A673 (cell line): ENCODE measurements around the gene PLK3. TPM values are rescaled to one million over a fixed set of nuclear protein-coding genes. Genes with fewer than 3 reads are reported as not detected.

Source experiments
- BruUV-seq: library from RNA; stranded (reverse); fragments of 400-500 nt; replicated peaks from 2 replicates; lab custom pipeline; 2021; lab: Mats Ljungman, UMichigan
- CTCF ChIA-PET: fragments of 300-600 bp; sonication (Branson Sonifier 250); formaldehyde crosslinking; loops from one replicate; lab custom pipeline; 2022; ENCODE audit warnings: antibody characterized with exemption; lab: Charles Lee
- POLR2A ChIA-PET: fragments of 300-600 bp; sonication (Branson Sonifier 250); formaldehyde crosslinking; loops from one replicate; lab custom pipeline; 2022; ENCODE audit warnings: antibody characterized with exemption; ENCODE audit not compliant: low non-redundant PET; lab: Charles Lee
- DNase-seq: peaks from one replicate; pipeline ENCODE4 v3.0.0-alpha.2; 2015; ENCODE audit warnings: low spot score
- H3K27ac ChIP-seq: fragments of 200-600 bp; sonication (generic); 2 replicates; pipeline ENCODE4 v1.5.1; 2016; ENCODE audit warnings: mixed run types, low read depth, mild to moderate bottlenecking, mixed read lengths, antibody characterized with exemption, low read length; ENCODE audit not compliant: poor library complexity, severe bottlenecking
- H3K27me3 ChIP-seq: fragments of 200-600 bp; sonication (generic); replicated peaks from 2 replicates; pipeline ENCODE4 v1.6.1; 2017; ENCODE audit warnings: mixed run types, low read depth, mild to moderate bottlenecking, mixed read lengths, antibody characterized with exemption, low read length; ENCODE audit not compliant: insufficient read depth, poor library complexity
- H3K36me3 ChIP-seq: fragments of 200-600 bp; sonication (generic); 2 replicates; pipeline ENCODE4 v1.6.1; 2016; ENCODE audit warnings: mixed run types, mild to moderate bottlenecking, mixed read lengths, antibody characterized with exemption, low read length; ENCODE audit not compliant: insufficient read depth, poor library complexity, severe bottlenecking
- H3K4me1 ChIP-seq: fragments of 200-600 bp; sonication (generic); 2 replicates; pipeline ENCODE4 v1.6.1; 2017; ENCODE audit warnings: mixed run types, mild to moderate bottlenecking, mixed read lengths, antibody characterized with exemption, low read length; ENCODE audit not compliant: insufficient read depth, poor library complexity, severe bottlenecking
- H3K4me3 ChIP-seq: fragments of 200-600 bp; sonication (generic); 2 replicates; pipeline ENCODE4 v1.5.1; 2016; ENCODE audit warnings: low read depth, mixed run types, mild to moderate bottlenecking, mixed read lengths, low read length; ENCODE audit not compliant: poor library complexity, severe bottlenecking
- H3K9me3 ChIP-seq: fragments of 200-600 bp; sonication (generic); 2 replicates; pipeline ENCODE4 v1.6.1; 2016; ENCODE audit warnings: mixed run types, low read depth, mild to moderate bottlenecking, mixed read lengths, antibody characterized with exemption, low read length; ENCODE audit not compliant: poor library complexity, severe bottlenecking
- CTCF ChIP-seq: fragments of 300-800, 200-600 bp; sonication (generic); conservative IDR thresholded peaks from 2 replicates; pipeline ENCODE4 v1.5.1; 2017; ENCODE audit warnings: low read depth, mild to moderate bottlenecking, antibody characterized with exemption, low read length, moderate library complexity, mixed read lengths
- EZH2 ChIP-seq: fragments of 200-600 bp; sonication (generic); IDR thresholded peaks from 2 replicates; pipeline ENCODE4 v1.6.1; 2017; ENCODE audit warnings: borderline replicate concordance, low read depth, mild to moderate bottlenecking, mixed read lengths, antibody characterized with exemption, low read length; ENCODE audit not compliant: poor library complexity, severe bottlenecking
- intact Hi-C: fragments of 100-400 bp; cut with micrococcal nuclease; formaldehyde crosslinking; loops from one replicate; pipeline ENCODE4 v1.10.0; 2022; ENCODE audit not compliant: unreplicated experiment
- total RNA-seq: library from RNA; stranded (reverse); gene quantifications from 2 replicates; pipeline ENCODE4 v1.2.3, GENCODE V29; 2021

PLK3 gene
- total RNA-seq, 1 experiment from 2014 or later, result 15.6 TPM

- DNase-seq, result no peak
- peaks cover 36% of the 10 kb centered on the region for H3K36me3 ChIP-seq
- no peak overlapping the region for H3K27ac ChIP-seq
- POLR2A ChIA-PET, result no interaction called here
- no peaks in the 10 kb centered on the region for H3K27me3 ChIP-seq
- no peak overlapping the region for H3K4me3 ChIP-seq
- intact Hi-C loops, result no loop called here
- peaks cover 12% of the 10 kb centered on the region for H3K4me1 ChIP-seq
- TF ChIP-seq CTCF, result no peak
- TF ChIP-seq EZH2, result no peak
- no peaks in the 10 kb centered on the region for H3K9me3 ChIP-seq
- no TSS peak for BruUV-seq
- CTCF ChIA-PET, result interaction anchor here (0.6 to 0.7 kb wide), 2 partner anchors 47 to 49 kb away, joined by 6 to 7 read pairs; no protein-coding TSS in a partner anchor
Observed at GRCh38 chr1:44783697-44784093, 16.5 kb upstream of the PLK3 start.

- no peak overlapping the region for H3K27ac ChIP-seq
- intact Hi-C loops, result loop anchor here (5.0 kb wide), 1 partner anchor 228 kb away; the partner anchor contains the start of genes HECTD3 and UROD
- H3K4me1 ChIP-seq, result peaks cover 12% of the 10 kb centered on the region
- H3K9me3 ChIP-seq, result no peaks in the 10 kb centered on the region
- no TSS peak for BruUV-seq
- no peaks in the 10 kb centered on the region for H3K27me3 ChIP-seq
- H3K36me3 ChIP-seq, result peaks cover 29% of the 10 kb centered on the region
- DNase-seq, result no peak
- H3K4me3 ChIP-seq, result no peak overlapping the region
- POLR2A ChIA-PET, result no interaction called here
- TF ChIP-seq CTCF (no peak), EZH2 (no peak)
- CTCF ChIA-PET, result interaction anchor here (0.6 to 0.7 kb wide), 2 partner anchors 46 to 48 kb away, joined by 6 to 7 read pairs; no protein-coding TSS in a partner anchor
Observed at GRCh38 chr1:44784094-44785028, 15.8 kb upstream of the PLK3 start.

- Histone ChIP-seq H3K9me3 (no peaks in the 10 kb centered on the region), H3K36me3 (peaks cover 23% of the 10 kb centered on the region), H3K27ac (no peak overlapping the region), H3K27me3 (no peaks in the 10 kb centered on the region), H3K4me3 (no peak overlapping the region), H3K4me1 (peaks cover 12% of the 10 kb centered on the region)
- ChIA-PET POLR2A (no interaction called here), CTCF (no interaction called here)
- intact Hi-C loops, result loop anchor here (5.0 kb wide), 1 partner anchor 227 kb away; the partner anchor contains the start of genes HECTD3 and UROD
- no TSS peak for BruUV-seq
- TF ChIP-seq EZH2 (no peak), CTCF (no peak)
- no peak for DNase-seq
Observed at GRCh38 chr1:44785029-44785380, 15.2 kb upstream of the PLK3 start.
